Kidney (tissue), 14 donors: ENCODE data around the gene SOHLH2. TPM values are rescaled to one million over a fixed set of nuclear protein-coding genes. Genes with fewer than 3 reads are reported as not detected.

Experiments
- DNase-seq, 5 donors: peaks; one replicate each; pipeline ENCODE4 v3.0.0-alpha.2; 2013 to 2020
- FAIRE-seq: peaks from 2 replicates; lab custom pipeline; 2012; peaks lifted over from hg19 to GRCh38; lab: Jason Lieb, UNC
- H3K27ac ChIP-seq, 2 donors: one replicate each; pipeline ENCODE4 v1.7.0; 2013; ENCODE audit warnings: low read depth in 2 of 2, low read length in 2 of 2, inconsistent platforms in 1 of 2
- H3K27me3 ChIP-seq: one replicate; pipeline ENCODE4 v1.7.1; 2013; ENCODE audit warnings: low read length, inconsistent platforms; ENCODE audit not compliant: control insufficient read depth, insufficient read depth
- H3K36me3 ChIP-seq, 3 donors: one replicate each; pipeline versions ENCODE4 v1.7.0 to v1.7.1; 2013; ENCODE audit warnings: low read length in 3 of 3, control low read depth in 1 of 3, inconsistent platforms in 1 of 3; ENCODE audit not compliant: insufficient read depth in 3 of 3, control insufficient read depth in 2 of 3
- H3K4me1 ChIP-seq, 3 donors: one replicate each; pipeline versions ENCODE4 v1.7.0 to v1.7.1; 2013; ENCODE audit warnings: low read length in 3 of 3, inconsistent platforms in 1 of 3, low read depth in 1 of 3; ENCODE audit not compliant: control insufficient read depth in 2 of 3, insufficient read depth in 2 of 3
- H3K4me3 ChIP-seq, 3 donors: one replicate each; pipeline versions ENCODE4 v1.7.0 to v1.8.1; 2013; ENCODE audit warnings: low read length in 3 of 3, control low read depth in 1 of 3, inconsistent platforms in 1 of 3
- H3K9ac ChIP-seq, 3 donors: one replicate each; pipeline versions ENCODE4 v1.7.0 to v1.7.1; 2013; ENCODE audit warnings: low read length in 3 of 3, control low read depth in 1 of 3, inconsistent platforms in 1 of 3
- H3K9me3 ChIP-seq, 3 donors: one replicate each; pipeline versions ENCODE4 v1.7.0 to v1.7.1; 2013; ENCODE audit warnings: low read length in 3 of 3, control low read depth in 1 of 3, inconsistent platforms in 1 of 3; ENCODE audit not compliant: control insufficient read depth in 2 of 3, insufficient read depth in 1 of 3
- intact Hi-C: fragments of 100-400 bp; cut with DNase I; formaldehyde crosslinking; loops from one replicate; pipeline ENCODE4 v1.11.1; 2022
- polyA plus RNA-seq: library from polyadenylated mRNA; stranded (reverse); fragments of 350-450 nt; fragmentation: Illumina TruSeq; extraction: RNeasy Lipid Tissue Mini Kit (QIAGEN cat#74804); gene quantifications from one replicate; pipeline ENCODE4 v1.2.3, GENCODE V29; 2014; ENCODE audit warnings: low read depth, low replicate concordance; ENCODE audit not compliant: insufficient read depth
- total RNA-seq: library from RNA; stranded (reverse); fragmentation: NEBNext Ultra II Directional; extraction: Animal tissue kit (Norgen Biotek cat#: 25700); gene quantifications from one replicate; pipeline ENCODE4 v1.2.1, GENCODE V29; 2021
- TF ChIP-seq, protein P1 (sequence below): IDR thresholded peaks from 3 replicates; pipeline ENCODE4 v1.5.1; 2012; ENCODE audit warnings: mild to moderate bottlenecking, moderate library complexity, borderline replicate concordance; ENCODE audit not compliant: insufficient read depth; ENCODE audit errors: extremely low read depth
- donor health status: control.
- donor health status: control.
- donor health status: control.
- donor health status: control.
- donor health status: control.
- donor health status: DM: yes; HTN: yes; CAD: no.
- donor health status: Normal renal cell carcinoma (clear cell type).

The SOHLH2 gene
- total and polyA plus RNA-seq, 2 donors from 2014 or later, result 0.17 to 0.54 TPM

DNA sequence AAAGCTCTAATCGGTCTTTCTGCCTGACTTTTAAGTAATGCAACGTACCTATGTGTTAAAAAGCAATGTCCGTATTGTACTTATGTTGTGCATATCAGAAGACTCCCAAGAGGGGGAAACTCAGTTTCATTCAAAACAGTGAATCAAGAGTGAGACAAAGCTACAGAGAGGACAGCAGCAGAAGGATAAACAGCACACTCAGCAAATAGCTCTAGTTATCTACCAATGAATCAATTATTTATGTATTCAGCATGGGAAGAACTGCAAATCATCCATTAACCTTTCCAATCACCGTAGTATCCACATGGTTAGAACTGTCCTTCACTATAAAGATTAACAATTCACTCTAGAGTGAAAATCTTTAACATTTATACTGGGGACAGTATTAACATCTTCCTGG lies 36.7 kb upstream of the SOHLH2 start:
- no peak overlapping the region for H3K9ac ChIP-seq
- no peaks in the 10 kb centered on the region for H3K9me3 ChIP-seq
- intact Hi-C loops, result no loop called here
- no peak overlapping the region for H3K27ac ChIP-seq
- no peaks in the 10 kb centered on the region for H3K27me3 ChIP-seq
- H3K36me3 ChIP-seq, result no peaks in the 10 kb centered on the region
- H3K4me1 ChIP-seq, result no peaks in the 10 kb centered on the region
- FAIRE-seq (no peak), DNase-seq (no peak)
- TF ChIP-seq, protein P1, sequence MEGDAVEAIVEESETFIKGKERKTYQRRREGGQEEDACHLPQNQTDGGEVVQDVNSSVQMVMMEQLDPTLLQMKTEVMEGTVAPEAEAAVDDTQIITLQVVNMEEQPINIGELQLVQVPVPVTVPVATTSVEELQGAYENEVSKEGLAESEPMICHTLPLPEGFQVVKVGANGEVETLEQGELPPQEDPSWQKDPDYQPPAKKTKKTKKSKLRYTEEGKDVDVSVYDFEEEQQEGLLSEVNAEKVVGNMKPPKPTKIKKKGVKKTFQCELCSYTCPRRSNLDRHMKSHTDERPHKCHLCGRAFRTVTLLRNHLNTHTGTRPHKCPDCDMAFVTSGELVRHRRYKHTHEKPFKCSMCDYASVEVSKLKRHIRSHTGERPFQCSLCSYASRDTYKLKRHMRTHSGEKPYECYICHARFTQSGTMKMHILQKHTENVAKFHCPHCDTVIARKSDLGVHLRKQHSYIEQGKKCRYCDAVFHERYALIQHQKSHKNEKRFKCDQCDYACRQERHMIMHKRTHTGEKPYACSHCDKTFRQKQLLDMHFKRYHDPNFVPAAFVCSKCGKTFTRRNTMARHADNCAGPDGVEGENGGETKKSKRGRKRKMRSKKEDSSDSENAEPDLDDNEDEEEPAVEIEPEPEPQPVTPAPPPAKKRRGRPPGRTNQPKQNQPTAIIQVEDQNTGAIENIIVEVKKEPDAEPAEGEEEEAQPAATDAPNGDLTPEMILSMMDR, result no peak
- no peak overlapping the region for H3K4me3 ChIP-seq

DNA sequence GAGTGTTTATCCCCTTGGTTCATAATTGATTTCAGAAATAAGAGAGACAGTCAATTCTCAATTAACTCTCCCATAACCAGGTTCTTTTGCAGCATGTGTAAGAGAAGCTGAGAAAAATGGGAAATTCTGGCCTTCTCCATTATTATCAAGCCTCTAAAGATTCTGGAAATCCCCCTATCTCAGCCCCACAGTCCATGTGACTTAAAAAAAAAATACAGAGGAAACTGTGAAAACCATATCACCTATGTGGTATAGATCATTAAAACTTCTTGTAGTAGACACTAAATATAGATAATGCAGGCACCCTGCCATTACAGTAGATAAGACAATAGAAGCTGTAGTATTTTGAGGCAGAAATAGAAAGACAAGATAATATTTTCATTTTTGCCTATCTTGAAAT lies 34.3 kb upstream of the SOHLH2 start:
- TF ChIP-seq, protein P1, result no peak
- Histone ChIP-seq H3K9ac (no peak overlapping the region), H3K9me3 (no peaks in the 10 kb centered on the region), H3K4me1 (no peaks in the 10 kb centered on the region), H3K27ac (no peak overlapping the region), H3K4me3 (no peak overlapping the region), H3K36me3 (no peaks in the 10 kb centered on the region), H3K27me3 (no peaks in the 10 kb centered on the region)
- intact Hi-C loops, result no loop called here
- no peak for FAIRE-seq
- no peak for DNase-seq

DNA sequence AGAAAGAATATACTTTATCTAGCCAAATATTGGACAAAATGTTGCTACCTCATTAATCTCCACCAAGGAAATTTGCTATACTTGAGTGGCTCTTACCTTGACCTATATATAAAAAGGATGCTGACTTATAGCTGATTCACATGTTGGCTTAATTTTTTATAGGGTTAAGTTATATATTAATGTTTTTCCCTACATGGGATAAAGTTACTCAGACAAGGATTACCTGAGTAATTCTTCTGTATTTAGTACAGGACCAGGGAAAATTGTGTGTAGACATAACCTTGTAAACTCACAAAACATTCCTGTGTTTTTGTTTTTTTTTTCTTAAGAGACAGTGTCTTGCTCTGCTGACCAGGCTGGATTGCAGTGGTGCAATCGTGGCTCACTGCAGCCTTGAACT lies 30.6 kb upstream of the SOHLH2 start:
- H3K36me3 ChIP-seq, result no peaks in the 10 kb centered on the region
- no peak for FAIRE-seq

DNA sequence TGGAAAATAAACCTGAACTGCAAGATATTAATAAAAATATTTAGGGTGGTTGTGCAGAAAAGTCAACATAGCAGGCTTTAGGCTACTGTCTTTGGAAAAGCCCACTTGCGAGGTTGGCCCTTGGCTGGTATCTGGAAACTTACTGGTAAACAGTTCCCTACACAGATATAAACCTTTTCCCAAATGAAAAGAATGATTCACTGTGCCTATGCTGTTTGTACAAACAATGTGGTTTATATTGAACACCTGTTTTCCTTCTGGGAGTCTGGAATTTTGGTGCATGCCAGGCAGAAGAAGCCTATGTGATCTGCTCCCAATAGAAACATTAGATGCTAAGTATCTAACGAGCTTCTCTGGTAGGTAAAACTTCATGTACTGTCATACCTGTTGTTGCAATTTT lies 29.7 kb upstream of the SOHLH2 start:
- intact Hi-C loops, result no loop called here
- no peak for FAIRE-seq
- TF ChIP-seq, protein P1, result no peak

More for the DNA sequence above, 30.6 kb upstream of the SOHLH2 start:
- Histone ChIP-seq H3K9ac (no peak overlapping the region), H3K4me3 (no peak overlapping the region), H3K9me3 (no peaks in the 10 kb centered on the region), H3K4me1 (no peaks in the 10 kb centered on the region), H3K27ac (no peak overlapping the region), H3K27me3 (no peaks in the 10 kb centered on the region)
- TF ChIP-seq, protein P1, result no peak
- no peak for DNase-seq
- intact Hi-C loops, result no loop called here

More for the DNA sequence above, 29.7 kb upstream of the SOHLH2 start:
- no peak overlapping the region for H3K27ac ChIP-seq
- no peak overlapping the region for H3K9ac ChIP-seq
- H3K9me3 ChIP-seq, result no peaks in the 10 kb centered on the region
- H3K4me1 ChIP-seq, result no peaks in the 10 kb centered on the region
- no peak overlapping the region for H3K4me3 ChIP-seq
- no peaks in the 10 kb centered on the region for H3K27me3 ChIP-seq
- no peaks in the 10 kb centered on the region for H3K36me3 ChIP-seq
- no peak for DNase-seq
